GM21447 (cell line): ENCODE results near the gene ANO4.
"Not testable (repeated sequence)": the region's sequence is repeated elsewhere in the genome, so short reads cannot be mapped to it uniquely, and the experiment has no call there.

Experiments used
- ATAC-seq: cut with Tn5 transposase; IDR thresholded peaks from one replicate; pipeline ENCODE4 v1.9.1; 2021; ENCODE audit not compliant: unreplicated experiment

ANO4 gene

DNA sequence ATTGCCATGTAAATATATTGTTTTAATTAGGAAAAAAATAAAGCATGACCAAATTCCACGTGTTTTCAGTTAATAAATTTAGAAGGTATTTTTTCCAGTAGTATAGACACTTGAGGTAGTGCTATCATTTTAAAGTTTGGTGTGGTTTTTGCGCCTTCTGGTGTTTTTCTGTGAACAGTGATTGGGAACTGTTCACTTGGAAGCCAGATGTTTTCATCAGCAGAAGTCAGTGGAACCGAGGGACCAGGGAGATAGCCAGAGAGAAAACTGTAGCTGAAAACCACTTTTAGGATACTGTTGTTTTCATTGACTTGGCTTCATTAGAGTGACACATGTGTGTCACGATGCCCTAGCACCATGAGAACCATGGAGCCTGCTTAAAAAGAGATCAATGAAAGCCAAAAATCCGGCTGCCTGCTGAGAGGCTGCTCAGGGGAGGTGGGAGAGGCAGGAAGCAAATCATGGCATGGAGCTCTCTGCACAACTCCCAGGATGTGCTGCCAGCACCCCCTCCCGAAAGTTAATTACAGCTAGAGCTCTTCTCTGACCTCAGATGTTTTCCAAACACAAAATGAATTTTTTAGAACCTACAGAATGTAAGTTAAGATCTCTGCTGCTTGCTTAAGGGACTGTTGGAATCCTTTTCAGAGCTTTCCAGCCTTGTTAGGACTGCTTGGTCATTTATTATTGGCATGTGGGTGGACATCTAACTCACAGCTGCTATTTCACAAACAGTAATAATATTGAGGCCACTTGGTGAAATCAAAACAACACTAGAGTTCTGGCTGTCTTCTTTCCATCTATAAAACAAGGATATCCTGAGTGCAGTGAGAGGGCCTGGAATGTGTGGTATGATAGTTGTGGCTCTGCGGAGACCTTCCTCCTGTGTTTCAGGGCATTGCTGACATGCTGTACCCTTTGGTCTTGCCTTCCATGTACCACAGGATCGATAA, 192.3 kb downstream of the ANO4 start:
- no peak for ATAC-seq

GRCh38 chr12:100987552-100988521, 193.3 kb downstream of the ANO4 start:
- ATAC-seq, result peak; percentile 98

- ATAC-seq, result not testable (repeated sequence)
Measured at GRCh38 chr12:100989509-100989908, 194.9 kb downstream of the ANO4 start.

DNA sequence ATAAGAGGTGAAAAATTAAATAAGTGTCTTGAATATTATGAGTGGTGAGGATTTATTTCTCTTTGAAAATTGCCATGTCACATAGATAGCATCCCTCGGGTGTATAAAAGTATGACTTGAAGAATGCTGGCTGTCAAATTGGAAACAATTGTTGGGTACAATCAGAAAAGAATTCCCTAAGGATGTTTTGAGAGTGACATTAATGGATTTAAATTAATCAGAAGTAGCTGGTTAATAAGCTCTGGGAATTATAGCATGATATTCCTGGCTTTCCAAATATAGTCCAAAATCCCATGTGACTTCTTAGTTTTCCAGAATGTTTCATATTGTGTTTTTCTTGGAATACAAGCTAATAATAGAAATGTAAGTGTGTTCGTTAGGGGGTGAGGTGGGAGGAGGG, 196.5 kb downstream of the ANO4 start:
- no peak for ATAC-seq

- ATAC-seq, result no peak
Measured at GRCh38 chr12:100992194-100992593, 197.6 kb downstream of the ANO4 start.

DNA sequence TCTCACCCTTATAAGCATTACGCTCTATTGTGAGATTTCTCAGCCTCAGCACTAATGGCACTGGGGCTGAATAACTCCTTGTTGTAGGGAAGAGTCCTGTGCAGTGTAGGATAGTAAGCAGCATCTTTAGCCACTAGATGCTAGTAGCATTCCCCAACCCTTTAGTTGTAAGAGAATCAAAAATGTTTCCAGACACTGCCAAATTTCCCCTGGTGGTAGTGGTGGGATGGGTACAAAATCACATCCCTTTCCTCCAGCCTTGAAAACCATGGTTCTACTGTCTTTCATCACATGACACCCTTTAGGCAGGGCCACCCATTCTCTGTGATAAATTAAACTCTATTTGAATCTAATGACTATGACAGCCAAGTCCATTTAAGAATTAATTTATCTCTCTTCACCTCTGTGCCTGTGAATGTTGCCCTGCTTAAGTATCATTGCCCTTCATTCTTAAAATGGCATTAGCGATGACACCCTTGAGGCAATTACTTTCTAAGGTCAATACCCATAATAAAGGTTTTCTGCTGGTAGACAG, 199.4 kb downstream of the ANO4 start:
- no peak for ATAC-seq

DNA sequence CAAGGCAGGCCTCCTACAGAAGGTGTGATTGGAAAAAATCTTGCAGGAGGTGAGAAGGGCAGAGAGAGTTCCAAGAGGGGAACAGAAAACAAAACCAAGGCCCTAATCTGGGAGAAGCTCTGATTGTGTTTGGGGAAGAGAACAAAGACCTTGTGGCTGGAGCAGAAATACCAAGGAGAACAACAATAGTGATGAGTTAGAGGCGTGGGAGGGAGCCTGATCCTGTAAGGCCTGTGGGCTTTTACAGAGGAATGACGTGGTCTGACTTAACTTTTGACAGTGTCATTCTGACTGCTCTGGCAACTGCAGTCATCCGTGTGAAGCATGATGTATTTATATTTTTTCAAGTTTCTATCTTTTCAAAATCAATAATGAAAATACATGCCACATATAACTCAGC, 200.6 kb downstream of the ANO4 start:
- peak; percentile 63 for ATAC-seq

- ATAC-seq, result peak; percentile 71
Measured at GRCh38 chr12:100995771-100996170, 201.2 kb downstream of the ANO4 start.

GRCh38 chr12:101001669-101002068, 207.1 kb downstream of the ANO4 start:
- ATAC-seq, result peak; percentile 86

GRCh38 chr12:101002696-101003419, 208.3 kb downstream of the ANO4 start:
- no peak for ATAC-seq

DNA sequence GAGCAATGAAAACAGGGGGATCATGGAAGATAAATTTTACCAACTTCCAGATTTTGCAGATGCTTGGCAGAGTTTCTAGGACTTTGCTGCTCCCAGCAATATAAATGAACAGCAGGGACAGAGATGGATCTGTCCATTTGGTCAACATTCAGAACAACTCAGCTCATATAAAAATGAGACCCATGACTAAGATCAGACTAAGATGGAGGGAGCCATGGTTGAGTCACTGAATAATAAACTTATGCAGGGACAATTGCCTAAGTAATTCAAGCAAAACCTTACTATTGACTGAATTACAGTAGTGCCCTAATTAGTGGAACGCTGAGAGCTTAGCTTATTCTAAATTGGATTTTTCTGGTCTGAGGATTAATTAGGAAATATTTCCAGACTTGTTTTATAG, 210.3 kb downstream of the ANO4 start:
- ATAC-seq, result no peak

GRCh38 chr12:101009274-101009673, 214.7 kb downstream of the ANO4 start:
- no peak for ATAC-seq

DNA sequence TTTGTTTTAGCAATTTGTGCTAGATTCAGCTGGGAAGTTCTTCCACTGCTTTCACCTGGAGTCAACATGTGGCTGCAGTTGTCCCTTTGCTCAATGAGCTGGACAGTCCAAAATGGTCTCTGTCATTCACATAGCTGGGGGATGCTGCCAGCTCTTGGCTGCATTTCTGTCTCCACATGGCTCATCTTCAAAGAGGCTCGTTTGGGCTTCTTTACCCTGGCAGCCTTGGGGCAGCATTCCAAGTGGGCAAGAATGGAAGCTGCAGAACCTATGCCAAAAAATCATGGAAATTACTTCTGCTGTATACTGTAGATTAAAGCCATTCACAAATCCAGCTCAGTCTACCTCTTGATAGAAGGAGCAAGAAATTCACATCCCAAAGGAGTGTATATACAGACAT, 216.3 kb downstream of the ANO4 start:
- no peak for ATAC-seq

- ATAC-seq, result no peak
Measured at GRCh38 chr12:101013993-101014392, 219.4 kb downstream of the ANO4 start.

- ATAC-seq, result no peak
Measured at GRCh38 chr12:101015044-101015443, 220.5 kb downstream of the ANO4 start.

- no peak for ATAC-seq
Measured at GRCh38 chr12:101018540-101018939, 224.0 kb downstream of the ANO4 start.

DNA sequence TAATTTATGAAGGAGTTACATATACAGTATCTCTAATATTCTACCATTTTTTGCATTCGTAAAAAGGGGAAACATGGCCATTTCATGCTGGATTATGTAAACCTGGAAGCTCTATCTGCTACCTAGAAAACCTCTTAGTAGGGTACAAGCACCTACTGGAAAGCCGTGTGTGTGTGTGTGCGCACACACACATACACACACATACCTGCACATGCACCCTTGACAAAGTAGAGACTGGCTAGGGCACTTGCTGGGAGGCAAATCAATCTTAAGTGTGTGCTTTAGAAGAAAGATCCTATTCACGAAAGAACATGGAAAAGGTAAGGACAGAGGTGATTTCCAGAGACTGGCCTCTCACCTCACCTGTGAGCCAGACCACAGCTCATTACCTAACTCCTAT, 224.6 kb downstream of the ANO4 start:
- no peak for ATAC-seq

GRCh38 chr12:101019667-101020066, 225.1 kb downstream of the ANO4 start:
- ATAC-seq, result no peak

DNA sequence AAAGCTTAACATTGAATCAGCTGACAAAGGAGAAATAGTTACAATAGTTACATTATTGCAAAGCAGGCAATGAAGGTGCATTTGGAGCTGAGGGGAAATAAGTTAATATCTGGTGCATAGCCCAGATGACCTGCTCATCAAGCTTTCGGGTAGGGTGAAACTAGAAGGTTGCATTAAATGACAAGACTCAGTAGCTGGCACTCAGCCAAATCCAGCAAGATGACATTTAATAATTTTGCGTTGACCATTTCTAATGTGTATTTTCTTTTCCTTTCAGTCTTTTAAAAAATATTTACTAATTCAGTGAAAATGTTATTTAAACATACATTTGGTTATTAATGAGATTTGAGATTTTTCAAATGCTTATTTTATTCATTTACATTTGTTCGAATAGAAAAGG, 226.9 kb downstream of the ANO4 start:
- no peak for ATAC-seq

DNA sequence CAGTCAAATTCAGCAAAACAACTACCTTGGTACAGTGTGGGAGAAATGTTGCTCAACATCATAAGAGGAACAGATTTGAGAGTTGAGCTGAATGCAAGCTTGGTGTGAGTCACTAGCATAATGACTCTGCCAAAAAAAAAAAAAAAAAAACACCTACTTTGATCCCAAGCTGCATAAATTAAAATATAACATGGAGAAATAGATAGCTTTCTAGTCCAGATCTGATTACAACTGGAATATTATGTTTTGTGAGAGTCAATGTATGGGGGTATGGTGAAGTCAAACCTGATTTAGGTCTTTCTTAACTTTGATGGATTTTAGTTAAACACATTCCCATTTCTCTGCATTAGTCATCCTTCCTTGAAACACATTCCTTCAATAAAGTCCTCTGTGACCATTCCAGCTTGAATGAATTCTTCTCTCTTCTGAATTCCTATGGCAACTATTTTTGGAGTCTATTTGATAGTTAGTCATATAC, 227.4 kb downstream of the ANO4 start:
- ATAC-seq, result no peak

GRCh38 chr12:101027200-101027599, 232.6 kb downstream of the ANO4 start:
- no peak for ATAC-seq
